ENCODE data around the gene GSK3B. TPM values are rescaled to one million over a fixed set of nuclear protein-coding genes. Genes with fewer than 3 reads are reported as not detected.
A peak's percentile ranks its signal among the peaks of the same experiment; 100 is the strongest.

The GSK3B gene
- total RNA-seq, 1 experiment from 2014 or later: 56.5 TPM

- Histone ChIP-seq H2BK20ac (ENCODE audit: low read depth, low read length, poor library complexity, severe bottlenecking) (no peak overlapping the region), H3K23ac (ENCODE audit: insufficient read length, low read depth, low read length) (no peak overlapping the region), H4K5ac (ENCODE audit: insufficient read length, low read depth, low read length) (no peak overlapping the region), H3T11ph (ENCODE audit: low read length) (no peak overlapping the region), H2BK5ac (ENCODE audit: insufficient read length, low read length) (no peak overlapping the region), H3K27ac (ENCODE audit: insufficient read length, low read depth, low read length) (no peak overlapping the region), H3K4me2 (ENCODE audit: insufficient read depth, insufficient read length, low read length) (no peak overlapping the region), H3K23me2 (ENCODE audit: insufficient read length, low read depth, low read length, poor library complexity, severe bottlenecking) (no peaks in the 10 kb centered on the region), H3K56ac (ENCODE audit: insufficient read length, low read depth, low read length) (no peak overlapping the region), H3K79me1 (ENCODE audit: insufficient read depth, low read depth, low read length, poor library complexity, severe bottlenecking) (peaks cover 7% of the 10 kb centered on the region), H3K79me2 (ENCODE audit: insufficient read depth, low read length) (peaks cover 19% of the 10 kb centered on the region; the same call in 1 of the 2 replicates), H3K4me1 (ENCODE audit: insufficient read depth, low read length) (no peaks in the 10 kb centered on the region; the same call in 1 of the 2 replicates), H3K18ac (ENCODE audit: insufficient read length, low read depth, low read length) (no peak overlapping the region), H3K9me3 (ENCODE audit: control insufficient read depth, low read depth, low read length) (no peaks in the 10 kb centered on the region), H4K20me1 (ENCODE audit: control insufficient read depth, insufficient read depth, insufficient read length) (no peaks in the 10 kb centered on the region), H3K9ac (ENCODE audit: extremely low read depth, insufficient read length, low read length) (no peak overlapping the region), H3K4ac (ENCODE audit: low read depth, low read length) (no peak overlapping the region), H2BK12ac (ENCODE audit: insufficient read length, low read depth, low read length) (no peak overlapping the region), H2BK15ac (ENCODE audit: low read depth, low read length) (no peak overlapping the region), H4K8ac (replicated peaks; ENCODE audit: insufficient read length, low read depth, low read length) (no peak overlapping the region), H4K91ac (ENCODE audit: insufficient read length, low read depth, low read length) (no peak overlapping the region), H2BK120ac (ENCODE audit: low read depth, low read length, poor library complexity, severe bottlenecking) (no peak overlapping the region), H3K14ac (ENCODE audit: insufficient read depth, low read length) (no peak overlapping the region), H3K27me3 (ENCODE audit: insufficient read depth, low read length) (no peaks in the 10 kb centered on the region), H2AK5ac (ENCODE audit: insufficient read length, low read length) (no peak overlapping the region), H2AFZ (ENCODE audit: low read length) (no peak overlapping the region)
- no CpG with 5 or more reads among the region's 4 CpGs for WGBS (ENCODE audit: extremely low coverage, insufficient read length, low lambda C conversion rate)
- Mint-ChIP-seq H3K4me3 (no peak overlapping the region), H3K4me1 (peaks cover 17 to 31% of the 10 kb centered on the region in 2 experiments), H3K27ac (peak overlapping the region in 1 of 3 experiments; percentile 19; a peak in 1 of 7 replicates), H3K36me3 (ENCODE audit: insufficient read depth in 1 of 3, low read depth in 3 of 3) (peaks cover 1 to 5% (median 2%) of the 10 kb centered on the region in 3 experiments; a peak in 5 of 7 replicates), H3K9me3 (peaks cover under 1% of the 10 kb centered on the region in 2 experiments; a peak in 1 of 5 replicates), H3K27me3 (ENCODE audit: low read depth) (no peaks in the 10 kb centered on the region)
- no peak for DNase-seq
- no peak for TF ChIP-seq CTCF (conservative IDR thresholded peaks at IDR 0.05)
Measured at GRCh38 chr3:120033596-120033995, 60.7 kb downstream of the GSK3B start.
